Gastroesophageal sphincter (tissue), 4 donors: Measurements from ENCODE around the gene FCF1. TPM values are rescaled to one million over a fixed set of nuclear protein-coding genes. Genes with fewer than 3 reads are reported as not detected.

Source experiments
- ATAC-seq: fragments of 150-250 bp; one replicate; pipeline ENCODE4 v1.9.1; 2016; ENCODE audit warnings: mild to moderate bottlenecking, moderate library complexity
- H3K27ac ChIP-seq, 4 donors: fragments of 200-600 bp; sonication (generic) in 3 of 4; 1 replicate in 3 of 4; 2 replicates in 1 of 4; pipeline ENCODE4 v1.5.1; 2016 to 2019
- H3K27me3 ChIP-seq: fragments of 200-600 bp; sonication (generic); one replicate; pipeline ENCODE4 v1.5.1; 2019
- H3K36me3 ChIP-seq, 2 donors: fragments of 200-600 bp; sonication (generic); one replicate each; pipeline ENCODE4 v1.5.1; 2019; ENCODE audit warnings: control low read depth in 1 of 2
- H3K4me1 ChIP-seq, 3 donors: fragments of 200-600 bp; sonication (generic); 1 replicate in 2 of 3; 2 replicates in 1 of 3; pipeline ENCODE4 v1.5.1; 2016 to 2019; ENCODE audit warnings: control low read depth in 2 of 3
- H3K4me3 ChIP-seq, 2 donors: fragments of 200-600 bp; sonication (generic); one replicate each; pipeline ENCODE4 v1.5.1; 2019; ENCODE audit warnings: mild to moderate bottlenecking in 1 of 2, moderate library complexity in 1 of 2
- H3K9me3 ChIP-seq, 3 donors: fragments of 200-600 bp; sonication (generic); one replicate each; pipeline ENCODE4 v1.5.1; 2017 to 2019; ENCODE audit warnings: control low read depth in 2 of 3
- EP300 ChIP-seq: sonication (generic); formaldehyde crosslinking; IDR thresholded peaks from one replicate; pipeline ENCODE4 v1.6.1; 2017; ENCODE audit warnings: antibody characterized with exemption, mild to moderate bottlenecking
- POLR2A ChIP-seq, 2 donors: fragments of 450-650 bp; IDR thresholded peaks; one replicate each; pipeline ENCODE4 v1.6.1; 2017; ENCODE audit warnings: antibody characterized with exemption in 2 of 2, mild to moderate bottlenecking in 2 of 2, moderate library complexity in 1 of 2
- POLR2AphosphoS5 ChIP-seq: sonication (generic); formaldehyde crosslinking; IDR thresholded peaks from one replicate; pipeline ENCODE4 v1.6.1; 2017; ENCODE audit warnings: antibody characterized with exemption
- WGBS, 2 donors: methylation state at CpG; one replicate each; pipeline ENCODE4 v1.1.5; 2018; ENCODE audit warnings: low coverage in 1 of 2; 5-methylcytosine and 5-hydroxymethylcytosine counted together
- total RNA-seq, 4 donors: library from RNA; depleted of rRNA; stranded (reverse); fragments of >200 nt; gene quantifications; one replicate each; pipeline ENCODE4 v1.1.0, GENCODE V29; 2016
- TF ChIP-seq, protein P1 (sequence below), 4 experiments: fragments of 200-600 bp in 2 of 4; fragments of 450-650 bp in 2 of 4; sonication (generic) in 1 of 4; IDR thresholded peaks; one replicate each; pipeline ENCODE4 v1.5.1; 2017 to 2019; ENCODE audit warnings: antibody characterized with exemption in 4 of 4, mild to moderate bottlenecking in 2 of 4, moderate library complexity in 2 of 4

The FCF1 gene
- total RNA-seq, 4 donors from 2014 or later: 26.1 to 42.3 (median 31.6) TPM

DNA sequence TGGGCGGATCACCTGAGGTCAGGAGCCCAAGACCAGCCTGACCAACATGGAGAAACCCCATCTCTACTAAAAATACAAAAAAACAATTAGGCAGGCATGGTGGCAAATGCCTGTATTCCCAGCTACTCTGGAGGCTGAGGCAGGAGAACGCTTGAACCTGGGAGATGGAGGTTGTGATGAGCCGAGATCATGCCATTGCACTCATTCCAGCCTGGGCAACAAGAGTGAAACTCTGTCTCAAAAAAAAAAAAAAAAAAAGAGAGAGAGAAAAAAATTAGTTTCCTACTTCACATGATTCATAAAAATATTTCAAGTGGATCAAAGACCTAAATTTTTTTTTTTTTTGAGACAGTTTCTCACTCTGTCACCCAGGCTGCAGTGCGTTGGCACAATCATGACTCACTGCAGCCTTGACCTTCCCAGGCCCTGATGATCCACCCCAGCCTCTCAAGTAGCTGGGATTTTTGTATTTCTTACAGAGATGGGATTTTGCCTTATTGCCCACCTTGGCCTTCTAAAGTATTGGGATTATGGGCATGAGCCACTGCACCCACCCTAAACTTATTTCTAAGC lies 24.9 kb downstream of the FCF1 start:
- Histone ChIP-seq H3K9me3 (no peaks in the 10 kb centered on the region), H3K36me3 (peaks cover 0 to 72% of the 10 kb centered on the region in 2 donors), H3K27ac (no peak overlapping the region), H3K4me3 (no peak overlapping the region), H3K4me1 (no peaks in the 10 kb centered on the region), H3K27me3 (no peaks in the 10 kb centered on the region)
- WGBS, 2 donors: 95 to 100% methylated on average over 3 to 4 of the region's 4 CpGs
- ATAC-seq: no peak
- TF ChIP-seq EP300 (no peak), POLR2A (IDR thresholded peaks at IDR 0.05) (no peak), POLR2AphosphoS5 (no peak)
- TF ChIP-seq, protein P1, sequence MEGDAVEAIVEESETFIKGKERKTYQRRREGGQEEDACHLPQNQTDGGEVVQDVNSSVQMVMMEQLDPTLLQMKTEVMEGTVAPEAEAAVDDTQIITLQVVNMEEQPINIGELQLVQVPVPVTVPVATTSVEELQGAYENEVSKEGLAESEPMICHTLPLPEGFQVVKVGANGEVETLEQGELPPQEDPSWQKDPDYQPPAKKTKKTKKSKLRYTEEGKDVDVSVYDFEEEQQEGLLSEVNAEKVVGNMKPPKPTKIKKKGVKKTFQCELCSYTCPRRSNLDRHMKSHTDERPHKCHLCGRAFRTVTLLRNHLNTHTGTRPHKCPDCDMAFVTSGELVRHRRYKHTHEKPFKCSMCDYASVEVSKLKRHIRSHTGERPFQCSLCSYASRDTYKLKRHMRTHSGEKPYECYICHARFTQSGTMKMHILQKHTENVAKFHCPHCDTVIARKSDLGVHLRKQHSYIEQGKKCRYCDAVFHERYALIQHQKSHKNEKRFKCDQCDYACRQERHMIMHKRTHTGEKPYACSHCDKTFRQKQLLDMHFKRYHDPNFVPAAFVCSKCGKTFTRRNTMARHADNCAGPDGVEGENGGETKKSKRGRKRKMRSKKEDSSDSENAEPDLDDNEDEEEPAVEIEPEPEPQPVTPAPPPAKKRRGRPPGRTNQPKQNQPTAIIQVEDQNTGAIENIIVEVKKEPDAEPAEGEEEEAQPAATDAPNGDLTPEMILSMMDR (IDR thresholded peaks at IDR 0.05): no peak

DNA sequence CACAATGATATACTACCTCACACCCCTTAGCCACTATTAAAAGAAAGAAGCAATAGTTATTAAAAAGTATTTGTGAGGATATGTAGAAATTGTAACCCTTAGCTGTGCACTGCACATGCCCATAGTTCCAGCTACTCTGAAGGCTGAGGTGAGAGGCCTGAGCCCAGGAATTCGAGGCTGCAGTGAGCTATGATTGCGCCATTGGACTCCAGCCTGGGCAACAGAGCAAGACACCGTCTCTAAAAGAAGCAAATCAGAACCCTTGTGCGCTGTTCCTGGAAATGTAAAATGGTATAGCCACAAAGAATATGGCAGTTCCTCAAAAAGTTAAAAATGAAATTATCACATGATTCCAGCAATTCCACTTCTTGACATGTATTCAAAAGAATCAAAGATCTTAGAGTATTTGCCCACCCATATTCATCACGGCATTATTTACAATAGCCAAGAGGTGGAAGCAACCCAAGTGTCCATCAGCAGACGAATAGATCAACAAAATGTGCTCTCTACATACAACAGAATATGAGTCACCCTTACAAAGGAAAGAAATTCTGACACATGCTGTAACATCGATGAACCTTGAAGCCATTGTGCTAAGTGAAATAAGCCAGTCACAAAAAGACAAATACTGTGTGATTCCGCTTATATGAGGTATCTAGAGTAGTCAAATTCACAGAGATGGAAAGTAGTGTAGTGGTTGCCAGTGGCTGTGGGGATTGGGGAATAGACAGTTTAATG lies 26.5 kb downstream of the FCF1 start:
- Histone ChIP-seq H3K27ac (no peak overlapping the region), H3K36me3 (peaks cover 0 to 56% of the 10 kb centered on the region in 2 donors), H3K27me3 (no peaks in the 10 kb centered on the region), H3K4me3 (no peak overlapping the region), H3K4me1 (no peaks in the 10 kb centered on the region), H3K9me3 (no peaks in the 10 kb centered on the region)
- 89 to 93% methylated on average over 7 to 8 of the region's 8 CpGs for WGBS, 2 donors
- TF ChIP-seq EP300 (no peak), POLR2AphosphoS5 (no peak), POLR2A (IDR thresholded peaks at IDR 0.05) (no peak)
- TF ChIP-seq, protein P1 (IDR thresholded peaks at IDR 0.05): no peak
- ATAC-seq: no peak

- H3K27ac ChIP-seq: no peak overlapping the region
- H3K27me3 ChIP-seq: no peaks in the 10 kb centered on the region
- H3K9me3 ChIP-seq: peaks cover 0 to under 1% (median 0%) of the 10 kb centered on the region in 3 donors
- WGBS, 2 donors: 80% methylated on average over 2 of the region's 2 CpGs
- no peaks in the 10 kb centered on the region for H3K4me1 ChIP-seq
- H3K4me3 ChIP-seq: no peak overlapping the region
- TF ChIP-seq POLR2AphosphoS5 (no peak), POLR2A (IDR thresholded peaks at IDR 0.05) (no peak), EP300 (no peak)
- TF ChIP-seq, protein P1 (IDR thresholded peaks at IDR 0.05): no peak
- no peaks in the 10 kb centered on the region for H3K36me3 ChIP-seq
- no peak for ATAC-seq
Measured at GRCh38 chr14:74747237-74747636, 34.3 kb downstream of the FCF1 start.

DNA sequence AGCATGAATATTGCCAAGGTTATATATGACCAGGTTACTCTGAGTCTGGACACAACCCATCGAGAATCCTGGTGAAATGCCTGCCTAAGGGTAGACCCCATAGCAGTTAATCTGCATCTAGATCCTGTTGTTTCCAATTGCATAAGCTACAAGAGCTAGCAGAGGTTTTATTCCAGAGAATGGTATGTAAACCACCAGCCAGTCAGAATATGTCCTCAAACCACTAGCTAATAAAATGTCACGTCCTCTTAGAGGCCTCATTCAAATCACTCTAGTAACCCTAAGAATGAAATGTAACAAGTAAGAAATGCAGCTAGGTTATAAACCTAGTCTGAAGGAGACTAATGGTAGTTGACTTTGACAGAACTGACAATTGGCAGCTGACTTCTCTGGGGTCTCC lies 41.2 kb downstream of the FCF1 start:
- Histone ChIP-seq H3K27ac (no peak overlapping the region), H3K9me3 (peaks cover 0 to 10% (median 0%) of the 10 kb centered on the region in 3 donors), H3K36me3 (no peaks in the 10 kb centered on the region), H3K4me3 (no peak overlapping the region), H3K4me1 (no peaks in the 10 kb centered on the region), H3K27me3 (no peaks in the 10 kb centered on the region)
- TF ChIP-seq, protein P1 (IDR thresholded peaks at IDR 0.05): no peak
- WGBS, 2 donors: 71 to 88% methylated on average over 2 of the region's 2 CpGs
- no peak for ATAC-seq

- Histone ChIP-seq H3K27ac (no peak overlapping the region), H3K27me3 (no peaks in the 10 kb centered on the region), H3K4me1 (no peaks in the 10 kb centered on the region), H3K9me3 (peaks cover 0 to 10% (median 0%) of the 10 kb centered on the region in 3 donors), H3K36me3 (no peaks in the 10 kb centered on the region), H3K4me3 (no peak overlapping the region)
- WGBS, 2 donors: 94% methylated on average over 5 of the region's 7 CpGs; no CpG with 5 or more reads in 1 of the 2 donors
- ATAC-seq: no peak
- TF ChIP-seq, protein P1 (IDR thresholded peaks at IDR 0.05): no peak
- TF ChIP-seq POLR2AphosphoS5: no peak
- TF ChIP-seq EP300: no peak
- no peak for TF ChIP-seq POLR2A (IDR thresholded peaks at IDR 0.05)
Measured at GRCh38 chr14:74754899-74755298, 42.0 kb downstream of the FCF1 start.
